Progenitor cell of endocrine pancreas (in vitro differentiated cells): ENCODE results near the gene SYCP1. TPM values are rescaled to one million over a fixed set of nuclear protein-coding genes. Genes with fewer than 3 reads are reported as not detected.
"Not testable (repeated sequence)": the region's sequence is repeated elsewhere in the genome, so short reads cannot be mapped to it uniquely, and the experiment has no call there.

Experiments used
- DNase-seq: peaks from one replicate; pipeline ENCODE4 v3.0.0; 2021; ENCODE audit warnings: low spot score; ENCODE audit not compliant: unreplicated experiment
- H3K27ac Mint-ChIP-seq: 2 replicates; pipeline ENCODE4 v1.8.0; 2021; ENCODE audit warnings: mild to moderate bottlenecking, moderate library complexity, mixed read lengths
- H3K27me3 Mint-ChIP-seq: 2 replicates; pipeline ENCODE4 v1.8.0; 2021; ENCODE audit warnings: mixed read lengths
- H3K36me3 Mint-ChIP-seq: 2 replicates; pipeline ENCODE4 v1.8.0; 2022; ENCODE audit warnings: mixed read lengths; ENCODE audit not compliant: insufficient read depth
- H3K4me1 Mint-ChIP-seq: 2 replicates; pipeline ENCODE4 v1.8.0; 2021; ENCODE audit warnings: low read depth, mixed read lengths
- H3K4me3 Mint-ChIP-seq: 2 replicates; pipeline ENCODE4 v1.8.0; 2021; ENCODE audit warnings: low read depth, mild to moderate bottlenecking, moderate library complexity, mixed read lengths
- H3K9me3 Mint-ChIP-seq: 2 replicates; pipeline ENCODE4 v1.8.0; 2021; ENCODE audit warnings: low read depth, mixed read lengths
- total RNA-seq: library from RNA; stranded (reverse); gene quantifications from 2 replicates; pipeline ENCODE4 v1.2.1, GENCODE V29; 2021
- TF ChIP-seq, protein P1 (sequence below): fragments of 200-600 bp; sonication (generic); IDR thresholded peaks from one replicate; pipeline ENCODE4 v1.5.0; 2021; ENCODE audit warnings: antibody characterized with exemption, mild to moderate bottlenecking; ENCODE audit not compliant: unreplicated experiment

The SYCP1 gene
- total RNA-seq, 1 donor from 2014 or later, result not detected

DNA sequence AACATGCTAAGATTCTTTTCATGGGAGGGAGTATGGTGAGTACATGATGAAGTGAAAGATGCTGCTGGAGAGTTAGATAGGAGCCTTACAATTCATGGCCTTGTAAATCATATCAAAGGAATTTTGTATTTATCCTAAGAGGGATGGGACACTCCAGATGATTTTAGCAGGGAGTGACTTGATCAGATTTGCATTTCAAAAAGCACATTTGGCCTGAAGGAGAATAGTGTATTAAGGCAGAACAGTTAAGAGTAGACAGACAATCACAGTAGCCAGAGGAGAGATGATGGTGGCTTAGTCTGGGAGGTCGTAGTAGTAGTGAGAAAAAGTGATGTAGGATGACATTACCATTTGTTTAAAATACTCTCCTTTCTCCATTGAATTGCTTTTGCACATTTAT lies 48.8 kb downstream of the SYCP1 start:
- peaks cover 9% of the 10 kb centered on the region for H3K27me3 Mint-ChIP-seq
- TF ChIP-seq, protein P1, sequence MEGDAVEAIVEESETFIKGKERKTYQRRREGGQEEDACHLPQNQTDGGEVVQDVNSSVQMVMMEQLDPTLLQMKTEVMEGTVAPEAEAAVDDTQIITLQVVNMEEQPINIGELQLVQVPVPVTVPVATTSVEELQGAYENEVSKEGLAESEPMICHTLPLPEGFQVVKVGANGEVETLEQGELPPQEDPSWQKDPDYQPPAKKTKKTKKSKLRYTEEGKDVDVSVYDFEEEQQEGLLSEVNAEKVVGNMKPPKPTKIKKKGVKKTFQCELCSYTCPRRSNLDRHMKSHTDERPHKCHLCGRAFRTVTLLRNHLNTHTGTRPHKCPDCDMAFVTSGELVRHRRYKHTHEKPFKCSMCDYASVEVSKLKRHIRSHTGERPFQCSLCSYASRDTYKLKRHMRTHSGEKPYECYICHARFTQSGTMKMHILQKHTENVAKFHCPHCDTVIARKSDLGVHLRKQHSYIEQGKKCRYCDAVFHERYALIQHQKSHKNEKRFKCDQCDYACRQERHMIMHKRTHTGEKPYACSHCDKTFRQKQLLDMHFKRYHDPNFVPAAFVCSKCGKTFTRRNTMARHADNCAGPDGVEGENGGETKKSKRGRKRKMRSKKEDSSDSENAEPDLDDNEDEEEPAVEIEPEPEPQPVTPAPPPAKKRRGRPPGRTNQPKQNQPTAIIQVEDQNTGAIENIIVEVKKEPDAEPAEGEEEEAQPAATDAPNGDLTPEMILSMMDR, result no peak
- H3K4me3 Mint-ChIP-seq, result no peak overlapping the region
- H3K36me3 Mint-ChIP-seq, result no peaks in the 10 kb centered on the region
- no peak for DNase-seq
- no peak overlapping the region for H3K27ac Mint-ChIP-seq
- peaks cover 17% of the 10 kb centered on the region for H3K9me3 Mint-ChIP-seq
- H3K4me1 Mint-ChIP-seq, result no peaks in the 10 kb centered on the region

DNA sequence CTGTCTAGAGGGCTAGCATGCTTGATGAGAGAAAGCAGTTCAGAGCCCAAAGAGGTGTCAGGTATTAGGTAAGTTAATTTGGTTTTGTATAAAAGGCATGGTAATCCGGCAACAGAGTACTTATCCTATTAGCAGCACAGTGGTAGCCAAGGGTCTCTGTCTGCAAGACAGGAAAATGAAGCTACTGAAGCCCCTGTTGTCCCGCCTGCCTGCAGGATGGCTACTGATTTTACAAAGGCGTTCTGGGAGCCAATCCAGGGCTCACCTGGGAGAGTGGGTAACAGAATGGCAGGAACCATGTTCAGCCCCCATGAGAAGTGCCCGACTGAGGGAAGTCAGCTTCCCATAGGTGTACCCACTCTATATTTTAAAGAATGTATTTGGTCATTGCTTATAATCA lies 61.1 kb downstream of the SYCP1 start:
- not testable (repeated sequence) for DNase-seq, H3K4me1 Mint-ChIP-seq, H3K27me3 Mint-ChIP-seq

DNA sequence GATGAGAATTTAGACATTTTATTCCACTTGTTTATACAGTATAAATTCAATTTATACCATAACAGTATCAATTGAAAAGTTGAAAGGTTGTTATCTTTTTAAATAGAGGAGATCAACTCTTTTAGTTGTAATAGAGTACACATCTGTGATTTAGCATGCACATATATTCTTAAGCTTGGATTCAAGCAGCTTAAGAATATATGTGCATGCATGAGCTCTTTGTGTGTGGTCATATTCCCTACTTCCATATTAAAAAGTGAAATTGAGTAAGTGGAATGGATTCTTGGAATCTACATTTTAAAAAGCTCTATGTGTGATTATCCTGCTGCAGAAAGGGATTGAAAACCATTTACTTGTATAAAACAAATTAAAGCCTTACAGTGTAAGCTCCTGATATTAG lies 71.9 kb downstream of the SYCP1 start:
- Mint-ChIP-seq H3K27me3 (no peaks in the 10 kb centered on the region), H3K4me3 (no peak overlapping the region), H3K27ac (no peak overlapping the region), H3K4me1 (no peaks in the 10 kb centered on the region), H3K9me3 (peaks cover 6% of the 10 kb centered on the region), H3K36me3 (no peaks in the 10 kb centered on the region)
- TF ChIP-seq, protein P1, result no peak
- no peak for DNase-seq

More for the DNA sequence above, 61.1 kb downstream of the SYCP1 start:
- not testable (repeated sequence) for H3K27ac Mint-ChIP-seq, H3K9me3 Mint-ChIP-seq, H3K4me3 Mint-ChIP-seq, H3K36me3 Mint-ChIP-seq

DNA sequence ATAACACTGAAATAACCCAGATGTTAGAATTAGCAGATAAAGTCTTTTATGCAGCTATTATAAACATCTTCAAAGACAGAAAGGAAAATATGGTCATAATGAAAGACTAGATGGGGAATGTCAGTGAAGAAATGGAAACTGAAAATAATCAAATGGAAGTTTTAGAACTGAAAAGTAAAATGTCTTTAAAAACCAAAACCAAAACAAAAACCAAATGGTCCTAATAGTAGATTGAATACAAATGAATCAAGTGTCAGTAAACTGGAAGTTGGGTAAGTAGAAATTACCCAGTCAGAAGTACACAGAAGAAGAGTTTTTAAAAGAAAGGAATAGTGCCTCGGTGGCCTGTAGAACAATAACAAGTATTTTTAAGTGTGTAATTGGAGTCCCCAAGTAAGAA lies 72.7 kb downstream of the SYCP1 start:
- H3K4me3 Mint-ChIP-seq, result no peak overlapping the region
- no peaks in the 10 kb centered on the region for H3K4me1 Mint-ChIP-seq
- no peak overlapping the region for H3K27ac Mint-ChIP-seq
- H3K36me3 Mint-ChIP-seq, result no peaks in the 10 kb centered on the region
- H3K27me3 Mint-ChIP-seq, result no peaks in the 10 kb centered on the region
- no peak for DNase-seq
- peaks cover 10% of the 10 kb centered on the region for H3K9me3 Mint-ChIP-seq
- TF ChIP-seq, protein P1, result no peak

DNA sequence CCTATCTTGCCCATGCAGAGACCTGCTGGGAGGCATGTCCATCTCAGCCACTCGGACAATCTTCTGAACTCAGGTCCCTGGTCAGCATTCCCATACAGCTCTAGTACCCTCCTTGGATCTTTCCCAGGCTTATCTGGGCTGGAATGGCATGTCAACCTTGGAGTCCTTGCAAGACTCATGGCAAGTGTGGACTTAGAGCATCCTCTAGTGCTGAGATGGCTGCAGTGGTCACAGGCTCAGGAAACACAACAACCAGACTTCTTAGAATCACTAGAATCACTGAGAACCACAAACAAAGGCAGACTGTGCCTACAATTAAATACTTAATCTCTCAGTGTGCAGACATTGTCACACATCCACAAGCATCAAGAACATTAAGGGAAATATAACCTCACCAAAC lies 101.9 kb downstream of the SYCP1 start:
- H3K27ac Mint-ChIP-seq, result no peak overlapping the region

DNA sequence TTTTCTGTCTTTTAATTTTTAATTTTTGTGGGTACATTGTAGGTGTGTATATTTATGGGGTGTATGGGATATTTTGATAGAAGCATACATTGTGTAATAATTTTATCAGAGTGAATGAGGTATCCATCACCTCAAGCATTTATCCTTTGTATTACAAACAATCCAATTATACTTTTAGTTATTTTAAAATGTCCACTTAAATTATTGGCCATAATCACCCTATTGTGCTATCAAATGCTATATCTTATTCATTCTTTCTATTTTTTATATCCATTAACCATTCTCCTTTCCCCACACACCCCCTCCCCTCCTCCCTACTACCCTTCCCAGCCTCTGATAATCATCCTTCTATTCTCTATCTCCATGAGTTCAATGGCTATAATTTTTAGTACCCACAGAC lies 104.8 kb downstream of the SYCP1 start:
- Mint-ChIP-seq H3K4me1 (no peaks in the 10 kb centered on the region), H3K4me3 (no peak overlapping the region), H3K27me3 (no peaks in the 10 kb centered on the region), H3K9me3 (peaks cover 12% of the 10 kb centered on the region), H3K36me3 (no peaks in the 10 kb centered on the region), H3K27ac (no peak overlapping the region)
- DNase-seq, result no peak
- TF ChIP-seq, protein P1, result no peak

More for the DNA sequence above, 101.9 kb downstream of the SYCP1 start:
- Mint-ChIP-seq H3K36me3 (no peaks in the 10 kb centered on the region), H3K9me3 (peaks cover 4% of the 10 kb centered on the region), H3K27me3 (no peaks in the 10 kb centered on the region), H3K4me3 (no peak overlapping the region), H3K4me1 (no peaks in the 10 kb centered on the region)
- no peak for DNase-seq
- TF ChIP-seq, protein P1, result peak; percentile 34
